IMR-90 (cell line): ENCODE data around the gene CCPG1.

Experiments used
- CHD1 ChIP-seq: IDR thresholded peaks from 2 replicates; pipeline ENCODE4 v1.6.1; 2012; ENCODE audit warnings: low read depth, low read length, improper control_type of control experiment
- MXI1 ChIP-seq: IDR thresholded peaks from 2 replicates; pipeline ENCODE4 v1.6.1; 2012; ENCODE audit warnings: low read depth, mild to moderate bottlenecking, low read length, moderate library complexity, borderline replicate concordance
- NFE2L2 ChIP-seq: fragments of 150-350 bp; IDR thresholded peaks from 2 replicates; pipeline ENCODE4 v1.6.1; 2016; ENCODE audit warnings: low read depth, mild to moderate bottlenecking, low read length
- POLR2A ChIP-seq: IDR thresholded peaks from 2 replicates; pipeline ENCODE4 v1.6.1; 2012; ENCODE audit warnings: mild to moderate bottlenecking, low read depth, low read length
- RAD21 ChIP-seq: IDR thresholded peaks from 2 replicates; pipeline ENCODE4 v1.6.1; 2012; ENCODE audit warnings: low read length, improper control_type of control experiment
- TF ChIP-seq, protein P1 (sequence below): conservative IDR thresholded peaks from 2 replicates; pipeline ENCODE4 v1.5.1; 2012; ENCODE audit warnings: mild to moderate bottlenecking, low read depth, low read length, improper control_type of control experiment

DNA sequence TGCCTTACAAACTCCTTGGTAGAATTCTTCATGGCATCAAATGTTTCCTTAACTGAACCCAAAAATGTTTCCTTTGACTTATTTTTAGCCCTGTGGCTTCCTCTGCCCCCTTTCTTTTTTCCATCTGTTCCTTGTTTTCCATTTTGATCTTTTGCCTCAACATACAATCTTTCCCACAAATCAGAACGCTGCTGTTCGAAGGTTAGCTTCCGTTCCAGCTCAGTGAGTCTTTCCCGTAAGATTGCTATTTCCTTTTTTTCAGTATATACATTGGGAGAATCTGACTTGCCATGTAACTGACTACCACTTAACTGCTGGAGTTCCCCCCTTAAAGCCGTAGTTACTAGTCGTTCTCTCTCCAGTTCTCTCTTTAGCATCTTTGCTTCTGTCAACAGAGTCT, 47.9 kb downstream of the CCPG1 start:
- TF ChIP-seq, protein P1, sequence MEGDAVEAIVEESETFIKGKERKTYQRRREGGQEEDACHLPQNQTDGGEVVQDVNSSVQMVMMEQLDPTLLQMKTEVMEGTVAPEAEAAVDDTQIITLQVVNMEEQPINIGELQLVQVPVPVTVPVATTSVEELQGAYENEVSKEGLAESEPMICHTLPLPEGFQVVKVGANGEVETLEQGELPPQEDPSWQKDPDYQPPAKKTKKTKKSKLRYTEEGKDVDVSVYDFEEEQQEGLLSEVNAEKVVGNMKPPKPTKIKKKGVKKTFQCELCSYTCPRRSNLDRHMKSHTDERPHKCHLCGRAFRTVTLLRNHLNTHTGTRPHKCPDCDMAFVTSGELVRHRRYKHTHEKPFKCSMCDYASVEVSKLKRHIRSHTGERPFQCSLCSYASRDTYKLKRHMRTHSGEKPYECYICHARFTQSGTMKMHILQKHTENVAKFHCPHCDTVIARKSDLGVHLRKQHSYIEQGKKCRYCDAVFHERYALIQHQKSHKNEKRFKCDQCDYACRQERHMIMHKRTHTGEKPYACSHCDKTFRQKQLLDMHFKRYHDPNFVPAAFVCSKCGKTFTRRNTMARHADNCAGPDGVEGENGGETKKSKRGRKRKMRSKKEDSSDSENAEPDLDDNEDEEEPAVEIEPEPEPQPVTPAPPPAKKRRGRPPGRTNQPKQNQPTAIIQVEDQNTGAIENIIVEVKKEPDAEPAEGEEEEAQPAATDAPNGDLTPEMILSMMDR, result no peak
- no peak for TF ChIP-seq RAD21
- no peak for TF ChIP-seq POLR2A
- TF ChIP-seq CHD1, result no peak
- no peak for TF ChIP-seq NFE2L2
- no peak for TF ChIP-seq MXI1
